Hepatocyte (in vitro differentiated cells): ENCODE results near the gene TACR2. TPM values are rescaled to one million over a fixed set of nuclear protein-coding genes. Genes with fewer than 3 reads are reported as not detected.
A peak's percentile ranks its signal among the peaks of the same experiment; 100 is the strongest.

Experiments used
- DNase-seq: peaks from one replicate; pipeline ENCODE4 v3.0.0-alpha.2; 2016; ENCODE audit warnings: low spot score
- H2AFZ ChIP-seq: fragments of 200-600 bp; sonication (generic); 2 replicates; pipeline ENCODE4 v1.6.0; 2016; ENCODE audit warnings: antibody characterized with exemption, mild to moderate bottlenecking
- H3K27ac ChIP-seq: fragments of 200-600 bp; sonication (generic); 2 replicates; pipeline ENCODE4 v1.5.1; 2016; ENCODE audit warnings: mild to moderate bottlenecking
- H3K27me3 ChIP-seq: fragments of 200-600 bp; sonication (generic); 2 replicates; pipeline ENCODE4 v1.6.1; 2016
- H3K36me3 ChIP-seq: fragments of 200-600 bp; sonication (generic); replicated peaks from 2 replicates; pipeline ENCODE4 v1.5.1; 2016; ENCODE audit warnings: low read depth; ENCODE audit not compliant: insufficient read depth
- H3K4me1 ChIP-seq: fragments of 200-600 bp; sonication (generic); 2 replicates; pipeline ENCODE4 v1.5.1; 2016; ENCODE audit warnings: mild to moderate bottlenecking, moderate library complexity; ENCODE audit not compliant: insufficient read depth
- H3K4me2 ChIP-seq: fragments of 200-600 bp; sonication (generic); 2 replicates; pipeline ENCODE4 v1.6.0; 2016
- H3K4me3 ChIP-seq: fragments of 200-600 bp; sonication (generic); 2 replicates; pipeline ENCODE4 v1.5.1; 2016; ENCODE audit warnings: mild to moderate bottlenecking
- H3K79me2 ChIP-seq: fragments of 200-600 bp; sonication (generic); 2 replicates; pipeline ENCODE4 v1.6.0; 2017; ENCODE audit warnings: mild to moderate bottlenecking
- H3K9me2 ChIP-seq: fragments of 200-600 bp; sonication (generic); replicated peaks from 2 replicates; pipeline ENCODE4 v1.6.0; 2017; ENCODE audit warnings: mild to moderate bottlenecking; ENCODE audit not compliant: insufficient read depth
- H3K9me3 ChIP-seq: fragments of 200-600 bp; sonication (generic); 2 replicates; pipeline ENCODE4 v1.5.1; 2016; ENCODE audit warnings: low read depth, mild to moderate bottlenecking
- H4K20me1 ChIP-seq: fragments of 200-600 bp; sonication (generic); 2 replicates; pipeline ENCODE4 v1.6.0; 2016; ENCODE audit warnings: mild to moderate bottlenecking; ENCODE audit not compliant: insufficient read depth, poor library complexity, severe bottlenecking
- CTCF ChIP-seq: fragments of 200-600 bp; sonication (generic); IDR thresholded peaks from 2 replicates; pipeline ENCODE4 v1.5.1; 2016; ENCODE audit warnings: antibody characterized with exemption, mild to moderate bottlenecking; ENCODE audit not compliant: poor library complexity
- EZH2 ChIP-seq: fragments of 200-600 bp; sonication (generic); IDR thresholded peaks from 2 replicates; pipeline ENCODE4 v1.6.1; 2016; ENCODE audit warnings: antibody characterized with exemption, mild to moderate bottlenecking, borderline replicate concordance
- EZH2phosphoT487 ChIP-seq: fragments of 200-600 bp; sonication (generic); IDR thresholded peaks from one replicate; pipeline ENCODE4 v1.6.1; 2018; ENCODE audit warnings: antibody characterized with exemption, mild to moderate bottlenecking, low read depth, moderate library complexity; ENCODE audit not compliant: unreplicated experiment, severe bottlenecking
- WGBS: methylation state at CpG from one replicate; pipeline ENCODE4 v1.1.6; 2016; ENCODE audit warnings: low lambda C conversion rate; ENCODE audit errors: missing lambda C conversion rate; 5-methylcytosine and 5-hydroxymethylcytosine counted together
- polyA plus RNA-seq: library from polyadenylated mRNA; unstranded; fragments of >200 nt; fragmentation: Nextera tagmentation; extraction: Ambion mirVana; gene quantifications from 2 replicates; pipeline ENCODE4 v1.2.1, GENCODE V29; 2016
- total RNA-seq: library from RNA; depleted of rRNA; stranded (reverse); fragments of >200 nt; gene quantifications from 2 replicates; pipeline ENCODE4 v1.2.3, GENCODE V29; 2014

TACR2 gene
- total and polyA plus RNA-seq, 2 experiments from 2014 or later: 0.07 TPM; not detected in 1

GRCh38 chr10:69392481-69393000 is 24.2 kb downstream of the TACR2 start:
- Histone ChIP-seq H4K20me1 (no peaks in the 10 kb centered on the region), H3K27me3 (no peaks in the 10 kb centered on the region), H3K36me3 (no peaks in the 10 kb centered on the region), H3K4me2 (no peak overlapping the region), H3K27ac (no peak overlapping the region), H3K4me1 (no peaks in the 10 kb centered on the region), H3K79me2 (no peaks in the 10 kb centered on the region), H3K9me3 (no peaks in the 10 kb centered on the region), H3K9me2 (no peaks in the 10 kb centered on the region), H3K4me3 (no peak overlapping the region), H2AFZ (no peak overlapping the region)
- 14% methylated on average over 7 of the region's 7 CpGs for WGBS
- no peak for TF ChIP-seq EZH2
- TF ChIP-seq EZH2phosphoT487: no peak
- peak; percentile 87 for TF ChIP-seq CTCF
- DNase-seq: peak; percentile 92

- H3K79me2 ChIP-seq: no peaks in the 10 kb centered on the region
- no peaks in the 10 kb centered on the region for H4K20me1 ChIP-seq
- no peak overlapping the region for H3K4me2 ChIP-seq
- H2AFZ ChIP-seq: no peak overlapping the region
- WGBS: 90% methylated on average over 6 of the region's 6 CpGs
- TF ChIP-seq CTCF (no peak), EZH2 (no peak), EZH2phosphoT487 (no peak)
- H3K4me3 ChIP-seq: no peak overlapping the region
- H3K9me2 ChIP-seq: no peaks in the 10 kb centered on the region
- H3K27me3 ChIP-seq: no peaks in the 10 kb centered on the region
- H3K9me3 ChIP-seq: no peaks in the 10 kb centered on the region
- peaks cover 1% of the 10 kb centered on the region for H3K4me1 ChIP-seq
- no peak for DNase-seq
- no peak overlapping the region for H3K27ac ChIP-seq
- no peaks in the 10 kb centered on the region for H3K36me3 ChIP-seq
These were observed 25.6 kb downstream of the TACR2 start for GRCh38 chr10:69391158-69391557.

GRCh38 chr10:69389827-69390490 is 26.8 kb downstream of the TACR2 start:
- no peak overlapping the region for H3K4me3 ChIP-seq
- no peaks in the 10 kb centered on the region for H3K79me2 ChIP-seq
- TF ChIP-seq EZH2: no peak
- no peak for TF ChIP-seq CTCF
- no peak for TF ChIP-seq EZH2phosphoT487
- WGBS: 77% methylated on average over 8 of the region's 8 CpGs
- H3K4me1 ChIP-seq: peaks cover 13% of the 10 kb centered on the region
- H3K9me2 ChIP-seq: no peaks in the 10 kb centered on the region
- no peaks in the 10 kb centered on the region for H3K27me3 ChIP-seq
- H2AFZ ChIP-seq: no peak overlapping the region
- no peak overlapping the region for H3K4me2 ChIP-seq
- no peak for DNase-seq
- no peaks in the 10 kb centered on the region for H4K20me1 ChIP-seq
- no peaks in the 10 kb centered on the region for H3K36me3 ChIP-seq
- no peak overlapping the region for H3K27ac ChIP-seq
- H3K9me3 ChIP-seq: no peaks in the 10 kb centered on the region
